ENCODE results near the gene C19orf81. TPM values are rescaled to one million over a fixed set of nuclear protein-coding genes. Genes with fewer than 3 reads are reported as not detected.

C19orf81 gene
- total and polyA plus RNA-seq, 2 donors (not counting 3 experiments of a cell fraction or from before 2014, with no cell fraction given), result 0.79 to 2.5 TPM

- intact Hi-C loops (cut with micrococcal nuclease) (no loop called here), dilution Hi-C loops (cut with MboI; ENCODE audit: extremely low pct_ligation_motif_present, low sequenced_read_pairs) (no loop called here)
- peaks cover 8% of the 10 kb centered on the region for H3K4me1 ChIP-seq (ENCODE audit: control insufficient read depth, extremely low read depth, insufficient read depth, low read length)
- no peaks in the 10 kb centered on the region for H4K20me1 ChIP-seq (replicated peaks; ENCODE audit: control insufficient read depth, extremely low read depth, insufficient read depth, low read length)
- ChIA-PET CTCF (no interaction called here), POLR2A (no interaction called here)
- no peaks in the 10 kb centered on the region for H3K9me1 ChIP-seq (replicated peaks; ENCODE audit: control insufficient read depth, extremely low read depth, insufficient read depth, low read length)
- no peak overlapping the region for H2AFZ ChIP-seq (ENCODE audit: low read depth, low read length)
- no peaks in the 10 kb centered on the region for H3K36me3 ChIP-seq (ENCODE audit: control insufficient read depth in 2 of 2, extremely low read depth in 1 of 2, insufficient read depth in 2 of 2, low read length in 2 of 2)
- H3K27ac ChIP-seq (ENCODE audit: insufficient read depth, low read depth, low read length), result no peak overlapping the region
- DNase-seq (ENCODE audit: low read depth, low spot score) (no peak), FAIRE-seq (no peak)
- no peak overlapping the region for H3K9ac ChIP-seq (replicated peaks; ENCODE audit: extremely low read depth, insufficient read depth, low read length)
- BruUV-seq (replicated peaks), result no TSS peak
- TF ChIP-seq, protein P1, sequence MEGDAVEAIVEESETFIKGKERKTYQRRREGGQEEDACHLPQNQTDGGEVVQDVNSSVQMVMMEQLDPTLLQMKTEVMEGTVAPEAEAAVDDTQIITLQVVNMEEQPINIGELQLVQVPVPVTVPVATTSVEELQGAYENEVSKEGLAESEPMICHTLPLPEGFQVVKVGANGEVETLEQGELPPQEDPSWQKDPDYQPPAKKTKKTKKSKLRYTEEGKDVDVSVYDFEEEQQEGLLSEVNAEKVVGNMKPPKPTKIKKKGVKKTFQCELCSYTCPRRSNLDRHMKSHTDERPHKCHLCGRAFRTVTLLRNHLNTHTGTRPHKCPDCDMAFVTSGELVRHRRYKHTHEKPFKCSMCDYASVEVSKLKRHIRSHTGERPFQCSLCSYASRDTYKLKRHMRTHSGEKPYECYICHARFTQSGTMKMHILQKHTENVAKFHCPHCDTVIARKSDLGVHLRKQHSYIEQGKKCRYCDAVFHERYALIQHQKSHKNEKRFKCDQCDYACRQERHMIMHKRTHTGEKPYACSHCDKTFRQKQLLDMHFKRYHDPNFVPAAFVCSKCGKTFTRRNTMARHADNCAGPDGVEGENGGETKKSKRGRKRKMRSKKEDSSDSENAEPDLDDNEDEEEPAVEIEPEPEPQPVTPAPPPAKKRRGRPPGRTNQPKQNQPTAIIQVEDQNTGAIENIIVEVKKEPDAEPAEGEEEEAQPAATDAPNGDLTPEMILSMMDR (IDR thresholded peaks at IDR 0.05; ENCODE audit: extremely low read depth in 1 of 2, insufficient read depth in 1 of 2, low read depth in 1 of 2, low read length in 2 of 2), result no peak
- no peak for TF ChIP-seq EZH2 (IDR thresholded peaks at IDR 0.05; ENCODE audit: borderline replicate concordance, low read depth, low read length, severe bottlenecking)
- TF ChIP-seq JUN (IDR thresholded peaks at IDR 0.05; ENCODE audit: borderline replicate concordance, insufficient read depth, insufficient read length, low read depth), result no peak
- TF ChIP-seq POLR2AphosphoS5 (IDR thresholded peaks at IDR 0.05; ENCODE audit: insufficient read depth, low read depth, low read length), result no peak
- TF ChIP-seq GATA2 (IDR thresholded peaks at IDR 0.05; ENCODE audit: insufficient read depth, insufficient read length, low read depth, low read length), result no peak
- TF ChIP-seq, protein P2, sequence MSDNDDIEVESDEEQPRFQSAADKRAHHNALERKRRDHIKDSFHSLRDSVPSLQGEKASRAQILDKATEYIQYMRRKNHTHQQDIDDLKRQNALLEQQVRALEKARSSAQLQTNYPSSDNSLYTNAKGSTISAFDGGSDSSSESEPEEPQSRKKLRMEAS (IDR thresholded peaks at IDR 0.05; ENCODE audit: insufficient read depth, insufficient read length), result no peak
- no peak for TF ChIP-seq POLR2A (IDR thresholded peaks at IDR 0.05; ENCODE audit: low read depth, low read length)
- TF ChIP-seq FOS (IDR thresholded peaks at IDR 0.05; ENCODE audit: borderline replicate concordance, insufficient read depth, low read length), result no peak
- no peak for TF ChIP-seq MYC (IDR thresholded peaks at IDR 0.05; ENCODE audit: low read depth, low read length)
- H3K9me3 ChIP-seq (replicated peaks; ENCODE audit: control insufficient read depth, insufficient read depth, low read length), result no peaks in the 10 kb centered on the region
- H3K4me3 ChIP-seq (replicated peaks in 1 of 3; ENCODE audit: insufficient read depth in 1 of 3, low read depth in 1 of 3, low read length in 3 of 3), result no peak overlapping the region
- H3K79me2 ChIP-seq (ENCODE audit: control insufficient read depth, insufficient read depth, low read length), result no peaks in the 10 kb centered on the region
- no peak overlapping the region for H3K4me2 ChIP-seq (ENCODE audit: insufficient read depth, low read length)
- H3K27me3 ChIP-seq (ENCODE audit: control insufficient read depth in 2 of 2, insufficient read depth in 2 of 2, low read length in 2 of 2), result peaks cover 8 to 22% of the 10 kb centered on the region in 2 experiments
These were observed 13.6 kb downstream of the C19orf81 start for GRCh38 chr19:50662651-50663481.

Data from endothelial cell of umbilical vein (primary cell).